Measurements from ENCODE around the gene UNC50. TPM values are rescaled to one million over a fixed set of nuclear protein-coding genes. Genes with fewer than 3 reads are reported as not detected.

Gene UNC50
- total RNA-seq, 4 donors from 2014 or later, result 30.3 to 43.1 (median 30.5) TPM

DNA sequence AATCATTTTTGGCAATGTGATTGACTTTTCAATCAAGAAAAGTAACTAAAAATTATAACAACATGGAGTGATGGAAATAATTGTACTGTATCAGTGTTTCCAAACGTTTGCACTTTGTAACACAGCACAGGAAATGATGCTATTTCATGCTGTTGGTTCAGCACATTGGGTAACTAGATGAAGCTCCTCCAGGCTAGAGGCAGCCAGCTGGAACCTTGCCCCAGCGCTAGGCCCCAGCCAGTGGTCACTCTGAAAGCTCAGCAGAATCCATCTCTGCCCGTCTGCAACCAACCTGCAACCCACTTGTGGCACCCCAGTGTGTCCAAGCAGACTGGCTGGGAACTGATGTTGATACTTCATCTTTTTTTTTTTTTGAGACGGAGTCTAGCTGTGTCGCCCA, 15.3 kb downstream of the UNC50 start:
- TF ChIP-seq, protein P1, sequence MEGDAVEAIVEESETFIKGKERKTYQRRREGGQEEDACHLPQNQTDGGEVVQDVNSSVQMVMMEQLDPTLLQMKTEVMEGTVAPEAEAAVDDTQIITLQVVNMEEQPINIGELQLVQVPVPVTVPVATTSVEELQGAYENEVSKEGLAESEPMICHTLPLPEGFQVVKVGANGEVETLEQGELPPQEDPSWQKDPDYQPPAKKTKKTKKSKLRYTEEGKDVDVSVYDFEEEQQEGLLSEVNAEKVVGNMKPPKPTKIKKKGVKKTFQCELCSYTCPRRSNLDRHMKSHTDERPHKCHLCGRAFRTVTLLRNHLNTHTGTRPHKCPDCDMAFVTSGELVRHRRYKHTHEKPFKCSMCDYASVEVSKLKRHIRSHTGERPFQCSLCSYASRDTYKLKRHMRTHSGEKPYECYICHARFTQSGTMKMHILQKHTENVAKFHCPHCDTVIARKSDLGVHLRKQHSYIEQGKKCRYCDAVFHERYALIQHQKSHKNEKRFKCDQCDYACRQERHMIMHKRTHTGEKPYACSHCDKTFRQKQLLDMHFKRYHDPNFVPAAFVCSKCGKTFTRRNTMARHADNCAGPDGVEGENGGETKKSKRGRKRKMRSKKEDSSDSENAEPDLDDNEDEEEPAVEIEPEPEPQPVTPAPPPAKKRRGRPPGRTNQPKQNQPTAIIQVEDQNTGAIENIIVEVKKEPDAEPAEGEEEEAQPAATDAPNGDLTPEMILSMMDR (IDR thresholded peaks at IDR 0.05 in 4 of 5, conservative IDR thresholded peaks at IDR 0.05 in 1 of 5), result no peak
- no peak for TF ChIP-seq POLR2A (IDR thresholded peaks at IDR 0.05)
- in situ Hi-C loops (cut with MboI; ENCODE audit: low sequenced_read_pairs in 4 of 4), result loop anchor here in 1 of 4 donors (25.0 kb wide), 1 partner anchor 564 kb away; the partner anchor contains the start of genes MITD1 and MRPL30
- no peak overlapping the region for H3K4me3 ChIP-seq
- no peaks in the 10 kb centered on the region for H3K4me1 ChIP-seq
- no peak overlapping the region for H3K27ac ChIP-seq
- H3K9me3 ChIP-seq, result no peaks in the 10 kb centered on the region
- intact Hi-C loops (cut with DNase I; ENCODE audit: low total_unique reads), result no loop called here
- peaks cover 0 to 24% of the 10 kb centered on the region in 2 donors for H3K36me3 ChIP-seq
- peak in 1 of 2 donors; percentile 39 for DNase-seq
- no peaks in the 10 kb centered on the region for H3K27me3 ChIP-seq
- ATAC-seq, result peak in 1 of 2 donors; percentile 65

DNA sequence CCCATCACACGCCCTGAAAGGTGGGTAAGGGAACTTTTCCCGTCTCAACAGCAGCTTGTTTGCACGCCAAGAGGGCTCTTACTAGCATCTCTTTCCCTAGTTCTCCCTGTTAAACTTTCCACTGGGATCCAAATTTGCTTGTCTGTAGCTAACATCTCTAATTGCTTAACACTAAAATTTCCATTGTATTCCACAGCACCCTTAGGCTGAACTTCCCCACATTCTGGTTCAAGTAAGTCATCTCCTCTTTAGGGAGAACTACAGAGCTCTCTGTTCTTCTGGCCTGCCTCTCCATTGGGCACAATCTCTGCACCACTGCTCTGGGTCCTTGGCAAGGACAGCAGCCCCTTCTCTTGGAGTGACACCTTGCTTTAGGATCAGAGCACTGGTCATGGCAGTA, 24.0 kb downstream of the UNC50 start:
- H3K36me3 ChIP-seq, result peaks cover 0 to 44% of the 10 kb centered on the region in 2 donors
- ATAC-seq (no peak), DNase-seq (no peak)
- in situ Hi-C loops (cut with MboI; ENCODE audit: low sequenced_read_pairs in 4 of 4), result loop anchor here in 2 of 4 donors (25.0 kb wide), 2 partner anchors 430 to 855 kb away; partner anchors contain the start of gene REV1 (in 1 of the 2)
- H3K4me1 ChIP-seq, result no peaks in the 10 kb centered on the region
- TF ChIP-seq, protein P1 (IDR thresholded peaks at IDR 0.05 in 4 of 5, conservative IDR thresholded peaks at IDR 0.05 in 1 of 5), result no peak
- TF ChIP-seq POLR2A (IDR thresholded peaks at IDR 0.05), result no peak
- H3K9me3 ChIP-seq, result no peaks in the 10 kb centered on the region
- intact Hi-C loops (cut with DNase I; ENCODE audit: low total_unique reads), result no loop called here
- H3K27me3 ChIP-seq, result no peaks in the 10 kb centered on the region
- no peak overlapping the region for H3K27ac ChIP-seq
- no peak overlapping the region for H3K4me3 ChIP-seq

DNA sequence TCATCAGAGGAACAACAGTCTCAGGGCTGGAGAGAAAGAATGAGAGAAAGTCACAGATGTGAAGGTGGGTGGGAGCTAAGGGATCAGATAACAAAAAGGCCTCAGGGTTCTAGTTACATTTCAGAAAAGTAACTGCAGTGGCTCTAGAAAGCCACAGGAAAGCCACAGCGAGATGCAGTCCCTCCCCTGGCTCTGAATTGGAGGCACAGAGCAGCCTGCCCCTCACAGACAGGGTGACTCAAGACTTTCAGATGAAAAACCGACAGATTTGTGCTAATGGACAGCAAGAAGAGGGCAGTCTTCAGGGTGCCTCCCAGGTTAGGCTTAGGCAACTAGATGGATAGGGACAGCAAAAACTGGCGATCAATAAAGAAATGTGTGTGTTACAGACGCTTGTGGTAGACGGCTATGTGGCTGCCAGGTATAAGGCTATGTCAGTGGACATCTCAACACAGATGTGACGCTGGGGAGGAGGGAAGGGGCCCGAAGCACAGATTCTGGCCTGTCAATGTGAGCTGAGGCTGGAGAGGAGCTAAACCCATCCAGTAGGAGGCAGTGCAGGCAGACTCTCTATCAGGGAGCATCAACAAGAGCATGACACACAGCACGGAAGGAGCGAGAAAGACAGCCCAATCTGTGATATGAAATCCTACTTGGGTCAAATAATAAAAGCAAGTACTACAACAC, 26.2 kb downstream of the UNC50 start:
- DNase-seq (no peak), ATAC-seq (no peak)
- TF ChIP-seq, protein P1 (IDR thresholded peaks at IDR 0.05 in 4 of 5, conservative IDR thresholded peaks at IDR 0.05 in 1 of 5), result no peak
- no peak for TF ChIP-seq POLR2A (IDR thresholded peaks at IDR 0.05)
- in situ Hi-C loops (cut with MboI; ENCODE audit: low sequenced_read_pairs in 4 of 4), result loop anchor here in 2 of 4 donors (25.0 kb wide), 2 partner anchors 428 to 853 kb away; partner anchors contain the start of gene REV1 (in 1 of the 2)
- Histone ChIP-seq H3K27ac (no peak overlapping the region), H3K4me3 (no peak overlapping the region), H3K36me3 (peaks cover 0 to 58% of the 10 kb centered on the region in 2 donors), H3K4me1 (no peaks in the 10 kb centered on the region), H3K9me3 (no peaks in the 10 kb centered on the region), H3K27me3 (no peaks in the 10 kb centered on the region)
- intact Hi-C loops (cut with DNase I; ENCODE audit: low total_unique reads), result no loop called here

DNA sequence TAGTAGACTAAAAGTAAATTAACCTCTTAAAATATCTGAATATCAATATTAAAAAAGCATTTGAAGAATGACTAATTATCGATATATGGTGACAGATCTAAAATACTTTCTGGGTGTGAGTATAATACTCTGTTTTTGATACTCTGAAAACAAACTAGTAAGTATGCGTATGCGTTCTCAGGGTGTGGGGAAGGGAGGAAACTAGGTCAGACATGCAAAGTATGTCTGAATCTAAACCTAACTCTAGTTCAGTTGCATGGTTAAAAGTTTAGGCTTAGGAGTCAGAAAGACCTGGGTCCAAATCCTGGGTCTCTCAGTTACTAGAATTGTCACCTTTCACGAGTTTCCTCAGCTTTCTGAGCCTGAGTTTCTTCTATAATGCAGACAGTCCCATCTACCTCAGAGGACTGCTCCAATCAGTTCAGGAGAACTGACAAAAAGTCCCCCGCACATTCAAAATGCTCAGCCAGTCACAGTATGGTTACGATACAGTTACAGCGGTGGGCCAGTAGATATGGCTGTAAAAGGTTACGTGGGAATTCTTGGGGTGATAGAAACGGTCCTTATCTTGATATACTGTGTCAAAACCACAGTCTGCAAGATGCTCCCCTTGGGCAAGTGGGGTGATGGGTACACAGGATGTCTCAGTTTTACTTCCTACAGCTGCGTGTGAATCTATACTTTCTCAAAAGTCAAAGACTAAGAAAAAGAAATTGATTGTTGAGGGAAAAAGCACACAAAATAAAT, 29.2 kb downstream of the UNC50 start:
- Histone ChIP-seq H3K9me3 (no peaks in the 10 kb centered on the region), H3K27me3 (no peaks in the 10 kb centered on the region), H3K27ac (no peak overlapping the region), H3K36me3 (peaks cover 0 to 61% of the 10 kb centered on the region in 2 donors), H3K4me3 (no peak overlapping the region), H3K4me1 (no peaks in the 10 kb centered on the region)
- no peak for ATAC-seq
- DNase-seq, result no peak
- in situ Hi-C loops (cut with MboI; ENCODE audit: low sequenced_read_pairs in 4 of 4) (loop anchor here in 2 of 4 donors (25.0 kb wide), 2 partner anchors 425 to 850 kb away; partner anchors contain the start of gene REV1 (in 1 of the 2)), intact Hi-C loops (cut with DNase I; ENCODE audit: low total_unique reads) (no loop called here)
- TF ChIP-seq, protein P1 (IDR thresholded peaks at IDR 0.05 in 4 of 5, conservative IDR thresholded peaks at IDR 0.05 in 1 of 5), result no peak
- no peak for TF ChIP-seq POLR2A (IDR thresholded peaks at IDR 0.05)
